Esophagus squamous epithelium (tissue), 5 donors: Measurements from ENCODE around the gene TCF4. TPM values are rescaled to one million over a fixed set of nuclear protein-coding genes. Genes with fewer than 3 reads are reported as not detected.

ENCODE experiments used
- DNase-seq: peaks from one replicate; lab custom pipeline; 2025; lab: John Stamatoyannopoulos, UW
- H3K27ac ChIP-seq, 4 donors: fragments of 200-600 bp; sonication (generic); one replicate each; pipeline ENCODE4 v1.5.1; 2016 to 2019; ENCODE audit warnings: mild to moderate bottlenecking in 1 of 4
- H3K27me3 ChIP-seq, 4 donors: fragments of 200-600 bp; sonication (generic); 1 replicate in 3 of 4; 2 replicates in 1 of 4; pipeline versions ENCODE4 v1.5.1 to v1.6.0; 2017 to 2021; ENCODE audit warnings: antibody characterized with exemption in 1 of 4
- H3K36me3 ChIP-seq, 3 donors: fragments of 200-600 bp; sonication (generic); one replicate each; pipeline ENCODE4 v1.5.1; 2016 to 2019
- H3K4me1 ChIP-seq, 3 donors: fragments of 200-600 bp; sonication (generic); one replicate each; pipeline ENCODE4 v1.5.1; 2017 to 2019
- H3K4me3 ChIP-seq, 4 donors: fragments of 200-600 bp; sonication (generic); 1 replicate in 3 of 4; 2 replicates in 1 of 4; pipeline ENCODE4 v1.5.1; 2016 to 2019; ENCODE audit warnings: mild to moderate bottlenecking in 2 of 4, moderate library complexity in 1 of 4
- H3K9me3 ChIP-seq, 3 donors: fragments of 200-600 bp; sonication (generic); one replicate each; pipeline ENCODE4 v1.5.1; 2016 to 2019
- POLR2A ChIP-seq, 4 donors: fragments of 450-650 bp; IDR thresholded peaks; one replicate each; pipeline ENCODE4 v1.6.1; 2017; ENCODE audit warnings: antibody characterized with exemption in 4 of 4, mild to moderate bottlenecking in 4 of 4, moderate library complexity in 3 of 4
- WGBS, 2 donors: methylation state at CpG; one replicate each; pipeline ENCODE4 v1.1.5; 2018; 5-methylcytosine and 5-hydroxymethylcytosine counted together
- intact Hi-C: fragments of 100-400 bp; cut with DNase I; formaldehyde crosslinking; loops from one replicate; pipeline ENCODE4 v1.15.0; 2022
- total RNA-seq, 4 donors: library from RNA; depleted of rRNA; stranded (reverse); fragments of >200 nt; gene quantifications; one replicate each; pipeline ENCODE4 v1.1.0, GENCODE V29; 2016
- TF ChIP-seq, protein P1 (sequence below), 6 experiments: fragments of 450-650 bp in 4 of 6; fragments of 200-600 bp in 2 of 6; sonication (generic) in 2 of 6; IDR thresholded peaks; one replicate each; pipeline ENCODE4 v1.5.1; 2016 to 2019; ENCODE audit warnings: antibody characterized with exemption in 6 of 6, mild to moderate bottlenecking in 4 of 6, moderate library complexity in 4 of 6
- donor health status: DM: yes; HTN: yes; CAD: no.

The TCF4 gene
- total RNA-seq, 4 donors from 2014 or later, result 19.0 to 79.7 (median 26.0) TPM

DNA sequence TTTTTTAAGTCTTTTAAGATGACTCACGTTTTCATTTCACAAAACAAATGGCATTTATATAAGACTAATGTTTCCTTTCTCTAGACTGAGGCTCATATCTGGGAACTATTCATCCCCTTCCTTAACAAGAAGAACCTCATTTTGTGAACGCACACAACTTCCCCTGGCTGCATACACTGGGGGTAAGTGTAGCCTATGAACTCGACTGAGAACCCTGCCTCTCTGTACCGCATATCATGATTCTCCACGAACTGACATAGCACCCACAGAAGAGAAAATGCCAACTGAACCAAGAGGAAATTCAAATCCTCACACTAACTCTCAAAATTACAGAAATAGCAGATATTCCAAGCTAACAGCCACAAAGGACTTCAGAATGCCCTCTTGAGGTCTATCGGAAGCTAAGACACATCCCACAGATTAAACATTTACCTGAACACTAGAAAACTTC is 236.7 kb downstream of the TCF4 start:
- DNase-seq, result no peak
- intact Hi-C loops, result no loop called here
- Histone ChIP-seq H3K36me3 (no peaks in the 10 kb centered on the region), H3K9me3 (no peaks in the 10 kb centered on the region), H3K27me3 (no peaks in the 10 kb centered on the region), H3K4me1 (peaks cover 0 to 4% (median 0%) of the 10 kb centered on the region in 3 donors), H3K4me3 (no peak overlapping the region), H3K27ac (no peak overlapping the region)
- 61 to 75% methylated on average over 6 of the region's 6 CpGs for WGBS, 2 donors
- no peak for TF ChIP-seq POLR2A (IDR thresholded peaks at IDR 0.05)
- TF ChIP-seq, protein P1, sequence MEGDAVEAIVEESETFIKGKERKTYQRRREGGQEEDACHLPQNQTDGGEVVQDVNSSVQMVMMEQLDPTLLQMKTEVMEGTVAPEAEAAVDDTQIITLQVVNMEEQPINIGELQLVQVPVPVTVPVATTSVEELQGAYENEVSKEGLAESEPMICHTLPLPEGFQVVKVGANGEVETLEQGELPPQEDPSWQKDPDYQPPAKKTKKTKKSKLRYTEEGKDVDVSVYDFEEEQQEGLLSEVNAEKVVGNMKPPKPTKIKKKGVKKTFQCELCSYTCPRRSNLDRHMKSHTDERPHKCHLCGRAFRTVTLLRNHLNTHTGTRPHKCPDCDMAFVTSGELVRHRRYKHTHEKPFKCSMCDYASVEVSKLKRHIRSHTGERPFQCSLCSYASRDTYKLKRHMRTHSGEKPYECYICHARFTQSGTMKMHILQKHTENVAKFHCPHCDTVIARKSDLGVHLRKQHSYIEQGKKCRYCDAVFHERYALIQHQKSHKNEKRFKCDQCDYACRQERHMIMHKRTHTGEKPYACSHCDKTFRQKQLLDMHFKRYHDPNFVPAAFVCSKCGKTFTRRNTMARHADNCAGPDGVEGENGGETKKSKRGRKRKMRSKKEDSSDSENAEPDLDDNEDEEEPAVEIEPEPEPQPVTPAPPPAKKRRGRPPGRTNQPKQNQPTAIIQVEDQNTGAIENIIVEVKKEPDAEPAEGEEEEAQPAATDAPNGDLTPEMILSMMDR (IDR thresholded peaks at IDR 0.05), result no peak

DNA sequence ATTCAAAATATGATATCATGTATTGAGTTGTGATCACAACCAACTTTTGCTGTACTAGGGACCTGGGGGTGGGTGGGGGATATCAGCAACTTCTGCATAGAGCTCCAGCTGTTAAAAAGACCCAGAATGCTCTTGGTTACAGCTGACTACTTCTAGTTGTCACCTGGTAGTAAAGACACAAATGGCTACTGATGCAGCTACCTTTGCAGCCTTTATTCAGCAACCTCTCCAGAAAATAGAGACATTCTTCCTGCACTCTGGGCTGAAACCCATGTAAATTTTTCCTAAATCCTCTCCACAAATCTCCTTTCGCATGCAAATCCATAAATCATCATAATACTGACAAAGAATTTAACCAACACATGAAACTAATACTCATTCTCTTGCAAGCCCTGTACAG is 238.3 kb downstream of the TCF4 start:
- no peak for DNase-seq
- H3K27me3 ChIP-seq, result no peaks in the 10 kb centered on the region
- H3K36me3 ChIP-seq, result no peaks in the 10 kb centered on the region
- no peaks in the 10 kb centered on the region for H3K9me3 ChIP-seq
- H3K4me1 ChIP-seq, result peaks cover 0 to 4% (median 0%) of the 10 kb centered on the region in 3 donors
- H3K27ac ChIP-seq, result no peak overlapping the region
- 68 to 72% methylated on average over 1 of the region's 1 CpG for whole genome bisulfite sequencing, 2 donors
- no peak overlapping the region for H3K4me3 ChIP-seq
- TF ChIP-seq POLR2A (IDR thresholded peaks at IDR 0.05), result no peak
- TF ChIP-seq, protein P1 (IDR thresholded peaks at IDR 0.05), result no peak
- intact Hi-C loops, result no loop called here

DNA sequence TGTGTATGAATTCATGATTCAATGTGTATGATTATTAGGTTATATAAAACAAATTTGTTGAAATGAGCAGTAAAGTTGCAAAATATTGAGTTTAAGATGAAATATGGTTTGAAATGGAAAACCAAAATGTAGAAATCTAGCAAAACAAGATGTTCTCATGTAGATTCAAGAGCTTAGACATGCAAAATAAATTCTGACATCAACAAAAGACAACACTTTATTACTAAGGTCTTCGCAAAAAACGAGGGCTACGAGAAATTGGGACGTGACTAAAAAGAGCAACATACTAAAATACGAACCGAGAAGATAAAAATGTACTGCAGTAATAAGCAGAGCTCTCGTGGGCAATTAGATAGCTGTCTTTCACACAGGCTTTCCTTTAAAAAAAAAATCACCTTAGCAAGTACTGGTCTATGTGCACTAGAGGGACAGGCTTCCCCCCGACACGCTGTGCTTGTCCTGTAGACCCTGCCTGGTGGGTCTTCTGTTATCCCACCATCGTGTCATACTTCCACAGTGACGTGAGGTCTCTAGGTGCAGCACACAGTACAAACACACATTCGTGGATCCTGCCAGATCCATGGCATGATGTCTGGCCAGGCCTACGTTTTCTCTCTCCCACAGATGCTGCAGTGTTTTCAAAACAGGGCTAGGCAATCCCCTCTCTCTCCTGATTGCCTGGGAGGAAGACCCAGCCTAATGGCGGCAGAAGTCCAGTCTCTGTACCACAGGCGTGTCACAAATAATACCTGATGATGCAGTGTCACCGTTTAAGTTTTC is 240.8 kb downstream of the TCF4 start:
- no peak for TF ChIP-seq POLR2A (IDR thresholded peaks at IDR 0.05)
- TF ChIP-seq, protein P1 (IDR thresholded peaks at IDR 0.05), result no peak
- 82 to 88% methylated on average over 14 to 16 of the region's 16 CpGs for WGBS, 2 donors
- H3K36me3 ChIP-seq, result no peaks in the 10 kb centered on the region
- no peak overlapping the region for H3K27ac ChIP-seq
- no peaks in the 10 kb centered on the region for H3K27me3 ChIP-seq
- no peak overlapping the region for H3K4me3 ChIP-seq
- peaks cover 0 to 4% (median 0%) of the 10 kb centered on the region in 3 donors for H3K4me1 ChIP-seq
- intact Hi-C loops, result no loop called here
- H3K9me3 ChIP-seq, result no peaks in the 10 kb centered on the region
- DNase-seq, result no peak

DNA sequence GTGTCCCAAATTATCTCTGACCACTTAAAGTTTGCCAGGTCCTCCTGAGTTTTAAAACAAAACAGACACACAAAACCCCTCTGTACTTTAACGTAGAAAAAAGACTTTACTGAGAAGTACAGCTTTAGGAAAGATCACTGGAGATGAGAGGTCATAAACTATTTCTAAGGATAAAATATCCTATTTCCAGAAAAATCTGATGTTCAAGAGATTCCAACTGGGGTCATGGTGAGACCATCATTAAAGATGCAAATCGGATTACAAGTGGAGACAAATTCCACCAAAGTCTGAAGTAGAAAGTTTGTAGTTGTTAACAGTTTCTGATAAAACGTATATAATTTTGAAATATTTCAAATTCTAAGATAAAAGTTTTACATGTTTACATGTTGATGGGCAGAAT is 241.6 kb downstream of the TCF4 start:
- WGBS, 2 donors, result 83 to 89% methylated on average over 3 of the region's 3 CpGs
- H3K4me3 ChIP-seq, result no peak overlapping the region
- no peaks in the 10 kb centered on the region for H3K36me3 ChIP-seq
- DNase-seq, result no peak
- H3K27me3 ChIP-seq, result no peaks in the 10 kb centered on the region
- no peak for TF ChIP-seq POLR2A (IDR thresholded peaks at IDR 0.05)
- intact Hi-C loops, result no loop called here
- peaks cover 0 to 4% (median 0%) of the 10 kb centered on the region in 3 donors for H3K4me1 ChIP-seq
- no peaks in the 10 kb centered on the region for H3K9me3 ChIP-seq
- no peak overlapping the region for H3K27ac ChIP-seq

DNA sequence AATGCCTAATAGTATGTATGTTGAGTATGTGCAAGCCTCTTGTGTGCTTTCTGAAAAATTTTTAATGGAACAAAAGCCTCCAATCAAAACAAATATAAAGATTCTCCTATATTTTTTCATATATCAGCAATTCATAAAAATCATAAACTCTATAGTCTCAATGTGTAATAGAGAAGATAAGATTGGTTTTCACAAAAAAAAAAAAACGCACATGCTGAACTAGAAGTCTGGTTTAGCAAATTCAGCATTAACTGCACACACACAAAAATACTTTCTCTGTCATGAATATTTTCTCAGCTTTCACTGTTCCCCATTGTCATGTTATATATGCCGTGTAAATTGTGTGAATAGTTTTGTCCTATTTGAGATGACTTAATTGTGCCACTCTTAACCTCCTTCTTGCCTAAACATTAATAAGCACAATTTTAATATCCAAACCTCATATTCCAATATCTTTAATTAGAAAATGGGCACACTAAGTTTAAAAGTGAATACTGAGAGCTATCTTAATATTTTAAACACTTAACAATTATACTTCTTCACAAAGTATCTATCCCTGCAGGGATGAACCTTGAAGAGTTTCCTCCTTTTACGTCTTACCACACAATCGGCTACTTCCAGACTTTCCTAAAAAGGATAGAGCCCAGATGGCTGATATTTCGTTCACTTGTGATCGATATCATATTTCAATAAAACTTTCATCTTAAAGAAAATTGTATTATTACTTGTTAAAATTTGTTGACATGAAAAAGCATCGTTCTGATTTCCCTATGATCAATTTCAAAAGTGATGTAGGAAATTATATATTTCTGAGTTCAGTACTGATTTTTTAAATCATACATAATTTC is 242.7 kb downstream of the TCF4 start:
- Histone ChIP-seq H3K36me3 (no peaks in the 10 kb centered on the region), H3K27ac (no peak overlapping the region), H3K4me1 (peaks cover 0 to 4% (median 0%) of the 10 kb centered on the region in 3 donors), H3K4me3 (no peak overlapping the region), H3K27me3 (no peaks in the 10 kb centered on the region), H3K9me3 (no peaks in the 10 kb centered on the region)
- intact Hi-C loops, result no loop called here
- DNase-seq, result no peak
- 88 to 89% methylated on average over 7 of the region's 7 CpGs for WGBS, 2 donors
- no peak for TF ChIP-seq POLR2A (IDR thresholded peaks at IDR 0.05)
- TF ChIP-seq, protein P1 (IDR thresholded peaks at IDR 0.05), result no peak
